NT2/D1 (cell line): Measurements from ENCODE around the gene CD99L2.

Source experiments
- SUZ12 ChIP-seq: IDR thresholded peaks from 2 replicates; pipeline ENCODE4 v1.6.1; 2011; ENCODE audit not compliant: insufficient read length, insufficient read depth; ENCODE audit errors: extremely low read depth
- YY1 ChIP-seq: IDR thresholded peaks from 2 replicates; pipeline ENCODE4 v1.6.1; 2011; ENCODE audit not compliant: insufficient read length, insufficient read depth

DNA sequence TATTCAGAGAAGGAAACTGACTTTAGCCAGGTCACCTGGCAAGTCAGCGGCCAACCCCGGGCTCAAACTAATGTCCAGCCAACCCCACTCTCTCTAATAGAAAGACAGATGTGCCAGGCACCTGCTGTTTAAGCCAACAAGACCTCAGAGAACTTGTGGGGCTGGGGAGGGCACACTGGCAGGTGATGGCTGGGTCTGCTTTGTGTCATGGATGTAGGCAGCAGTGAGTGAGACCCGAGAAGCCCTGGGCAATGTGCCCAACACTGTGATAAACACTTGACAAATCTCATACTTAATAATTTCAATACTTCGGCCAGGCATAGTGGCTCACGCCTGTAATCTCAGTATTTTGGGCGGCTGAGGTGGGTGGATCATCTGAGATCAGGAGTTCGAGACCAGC, 9.0 kb upstream of the CD99L2 start:
- TF ChIP-seq SUZ12 (no peak), YY1 (no peak)
